Neutrophil (primary cell): Measurements from ENCODE around the gene ANKRD44.

ENCODE experiments used
- H3K27ac ChIP-seq: fragments of 200-600 bp; sonication (generic); 2 replicates; pipeline ENCODE4 v1.5.1; 2016; ENCODE audit warnings: mild to moderate bottlenecking, moderate library complexity
- H3K27me3 ChIP-seq: fragments of 200-600 bp; sonication (generic); 2 replicates; pipeline ENCODE4 v1.6.0; 2016; ENCODE audit warnings: mild to moderate bottlenecking
- H3K36me3 ChIP-seq: fragments of 200-600 bp; sonication (generic); 2 replicates; pipeline ENCODE4 v1.5.1; 2017
- H3K4me1 ChIP-seq, 2 experiments: fragments of 200-600 bp in 1 of 2; sonication (generic) in 1 of 2; 1 replicate in 1 of 2; 2 replicates in 1 of 2; pipeline versions ENCODE4 v1.5.1 to v1.6.1; 2013 to 2016; ENCODE audit warnings: low read depth in 1 of 2, low read length in 1 of 2, mild to moderate bottlenecking in 1 of 2, moderate library complexity in 1 of 2; ENCODE audit not compliant: control insufficient read depth in 1 of 2, insufficient read depth in 1 of 2
- H3K4me3 ChIP-seq, 2 experiments: fragments of 200-600 bp in 1 of 2; sonication (generic) in 1 of 2; 1 replicate in 1 of 2; 2 replicates in 1 of 2; pipeline ENCODE4 v1.5.1; 2013 to 2016; ENCODE audit warnings: low read depth in 1 of 2, low read length in 1 of 2, mild to moderate bottlenecking in 1 of 2, moderate library complexity in 1 of 2
- H3K9me3 ChIP-seq: fragments of 200-600 bp; sonication (generic); 2 replicates; pipeline ENCODE4 v1.5.1; 2016
- CTCF ChIP-seq: fragments of 200-600 bp; sonication (generic); IDR thresholded peaks from 2 replicates; pipeline ENCODE4 v1.5.1; 2016; ENCODE audit warnings: antibody characterized with exemption

The ANKRD44 gene

GRCh38 chr2:197219636-197220035, 90.9 kb downstream of the ANKRD44 start:
- Histone ChIP-seq H3K4me3 (no peak overlapping the region), H3K27ac (no peak overlapping the region), H3K9me3 (no peaks in the 10 kb centered on the region), H3K27me3 (no peaks in the 10 kb centered on the region), H3K36me3 (peaks cover 3% of the 10 kb centered on the region), H3K4me1 (peaks cover 38 to 46% of the 10 kb centered on the region in 2 experiments)
- no peak for TF ChIP-seq CTCF

GRCh38 chr2:197217541-197217940, 93.0 kb downstream of the ANKRD44 start:
- peaks cover 4% of the 10 kb centered on the region for H3K36me3 ChIP-seq
- H3K4me1 ChIP-seq: peaks cover 51 to 52% of the 10 kb centered on the region in 2 experiments
- no peak for TF ChIP-seq CTCF
- H3K4me3 ChIP-seq: no peak overlapping the region
- no peaks in the 10 kb centered on the region for H3K9me3 ChIP-seq
- H3K27me3 ChIP-seq: no peaks in the 10 kb centered on the region
- H3K27ac ChIP-seq: peak overlapping the region; percentile 83

GRCh38 chr2:197216361-197216979, 94.1 kb downstream of the ANKRD44 start:
- H3K27me3 ChIP-seq: no peaks in the 10 kb centered on the region
- H3K27ac ChIP-seq: peak overlapping the region; percentile 83
- H3K4me3 ChIP-seq: peak overlapping the region; percentile 33 to 39
- peaks cover 61 to 63% of the 10 kb centered on the region in 2 experiments for H3K4me1 ChIP-seq
- no peak for TF ChIP-seq CTCF
- peaks cover 4% of the 10 kb centered on the region for H3K36me3 ChIP-seq
- H3K9me3 ChIP-seq: no peaks in the 10 kb centered on the region

- H3K27ac ChIP-seq: peak overlapping the region; percentile 83
- TF ChIP-seq CTCF: no peak
- peak overlapping the region; percentile 33 to 39 for H3K4me3 ChIP-seq
- H3K9me3 ChIP-seq: no peaks in the 10 kb centered on the region
- H3K27me3 ChIP-seq: no peaks in the 10 kb centered on the region
- peaks cover 67 to 68% of the 10 kb centered on the region in 2 experiments for H3K4me1 ChIP-seq
- peaks cover 8% of the 10 kb centered on the region for H3K36me3 ChIP-seq
Measured at GRCh38 chr2:197215748-197216360, 94.7 kb downstream of the ANKRD44 start.

- Histone ChIP-seq H3K4me3 (peak overlapping the region; percentile 23 to 33), H3K27me3 (no peaks in the 10 kb centered on the region), H3K36me3 (peaks cover 8% of the 10 kb centered on the region), H3K9me3 (no peaks in the 10 kb centered on the region), H3K27ac (peak overlapping the region; percentile 88), H3K4me1 (peaks cover 78 to 92% of the 10 kb centered on the region in 2 experiments)
- TF ChIP-seq CTCF: no peak
Measured at GRCh38 chr2:197212344-197213262, 98.0 kb downstream of the ANKRD44 start.
